Liver (tissue), 9 donors: ENCODE data around the gene NME1. TPM values are rescaled to one million over a fixed set of nuclear protein-coding genes. Genes with fewer than 3 reads are reported as not detected.

ENCODE experiments used
- DNase-seq: peaks from one replicate; pipeline ENCODE4 v3.0.0-alpha.2; 2017; ENCODE audit warnings: low spot score
- H3K27ac ChIP-seq, 2 donors: one replicate each; pipeline ENCODE4 v1.7.0; 2013; ENCODE audit warnings: inconsistent platforms in 2 of 2, low read length in 2 of 2, control low read depth in 1 of 2, low read depth in 1 of 2, mild to moderate bottlenecking in 1 of 2
- H3K27me3 ChIP-seq, 4 donors: one replicate each; pipeline versions ENCODE4 v1.6.1 to v1.7.0; 2013; ENCODE audit warnings: low read length in 3 of 4, inconsistent platforms in 1 of 4, mild to moderate bottlenecking in 1 of 4, moderate library complexity in 1 of 4; ENCODE audit not compliant: control insufficient read depth in 4 of 4, insufficient read depth in 4 of 4
- H3K36me3 ChIP-seq, 4 donors: one replicate each; pipeline versions ENCODE4 v1.6.1 to v1.7.0; 2013; ENCODE audit warnings: low read length in 3 of 4, mild to moderate bottlenecking in 3 of 4, low read depth in 1 of 4, moderate library complexity in 1 of 4; ENCODE audit not compliant: control insufficient read depth in 4 of 4, insufficient read depth in 3 of 4
- H3K4me1 ChIP-seq, 4 donors: one replicate each; pipeline versions ENCODE4 v1.6.1 to v1.7.0; 2013; ENCODE audit warnings: low read length in 3 of 4, mild to moderate bottlenecking in 3 of 4, moderate library complexity in 1 of 4; ENCODE audit not compliant: control insufficient read depth in 4 of 4, insufficient read depth in 4 of 4
- H3K4me3 ChIP-seq, 3 donors: one replicate each; pipeline versions ENCODE4 v1.6.1 to v1.7.0; 2013; ENCODE audit warnings: low read length in 3 of 3, control low read depth in 1 of 3, low read depth in 1 of 3, mild to moderate bottlenecking in 1 of 3
- H3K9ac ChIP-seq, 2 donors: one replicate each; pipeline ENCODE4 v1.7.0; 2013; ENCODE audit warnings: low read length in 2 of 2, mild to moderate bottlenecking in 2 of 2, moderate library complexity in 2 of 2, control low read depth in 1 of 2, low read depth in 1 of 2
- H3K9me3 ChIP-seq, 4 donors: one replicate each; pipeline versions ENCODE4 v1.6.1 to v1.7.0; 2013; ENCODE audit warnings: low read length in 3 of 4; ENCODE audit not compliant: control insufficient read depth in 4 of 4
- GABPA ChIP-seq, 2 donors: IDR thresholded peaks in 1 of 2; conservative IDR thresholded peaks in 1 of 2; 2 replicates each; pipeline ENCODE4 v1.6.1; 2016; ENCODE audit warnings: antibody characterized with exemption in 2 of 2, mild to moderate bottlenecking in 1 of 2, moderate library complexity in 1 of 2
- HNF4A ChIP-seq, 2 donors: conservative IDR thresholded peaks; 2 replicates each; pipeline ENCODE4 v1.6.1; 2016; ENCODE audit warnings: antibody characterized with exemption in 2 of 2, mild to moderate bottlenecking in 2 of 2
- HNF4G ChIP-seq: IDR thresholded peaks from 2 replicates; pipeline ENCODE4 v1.6.1; 2016; ENCODE audit warnings: antibody characterized with exemption
- JUND ChIP-seq, 2 donors: IDR thresholded peaks; 2 replicates each; pipeline ENCODE4 v1.6.1; 2016; ENCODE audit warnings: antibody characterized with exemption in 2 of 2
- NR2F2 ChIP-seq: IDR thresholded peaks from 2 replicates; pipeline ENCODE4 v1.6.1; 2016; ENCODE audit warnings: antibody characterized with exemption
- RAD21 ChIP-seq, 2 donors: IDR thresholded peaks; 2 replicates each; pipeline ENCODE4 v1.6.1; 2016; ENCODE audit warnings: antibody characterized with exemption in 2 of 2, mild to moderate bottlenecking in 2 of 2
- TAF1 ChIP-seq: conservative IDR thresholded peaks from 2 replicates; pipeline ENCODE4 v1.6.1; 2016; ENCODE audit warnings: antibody characterized with exemption, mild to moderate bottlenecking
- WGBS: extraction: QIAGEN DNeasy Blood & Tissue Kit; methylation state at CpG from one replicate; pipeline ENCODE4 v1.1.7; 2013; 5-methylcytosine and 5-hydroxymethylcytosine counted together
- polyA plus RNA-seq, 2 donors: library from polyadenylated mRNA; stranded (reverse) in 1 of 2; unstranded in 1 of 2; fragments of 200-250 nt in 1 of 2; fragments of >200 nt in 1 of 2; fragmentation: Nextera tagmentation in 1 of 2; extraction: Ambion mirVana in 1 of 2; gene quantifications; one replicate each; pipeline versions ENCODE4 v1.2.1 to v1.2.3, GENCODE V29; 2013 to 2015
- total RNA-seq, 2 donors: library from RNA; depleted of rRNA; stranded (reverse); fragments of >200 nt; gene quantifications; one replicate each; pipeline ENCODE4 v1.2.3, GENCODE V29; 2014
- TF ChIP-seq, protein P1 (sequence below): IDR thresholded peaks from 2 replicates; pipeline ENCODE4 v1.6.1; 2016; ENCODE audit warnings: antibody characterized with exemption
- TF ChIP-seq, protein P2 (sequence below): fragments of 150-350 bp; IDR thresholded peaks from 2 replicates; pipeline ENCODE4 v1.5.1; 2017; ENCODE audit warnings: improper control_type of control experiment, low read depth, low read length; ENCODE audit not compliant: missing input control
- TF ChIP-seq, protein P3 (sequence below): IDR thresholded peaks from 2 replicates; pipeline ENCODE4 v1.6.1; 2016; ENCODE audit warnings: antibody characterized with exemption
- TF ChIP-seq, protein P4 (sequence below): IDR thresholded peaks from 2 replicates; pipeline ENCODE4 v1.6.1; 2016; ENCODE audit warnings: antibody characterized with exemption, mild to moderate bottlenecking
- donor health status: healthy.
- donor health status: healthy.
- donor health status: healthy.
- donor health status: healthy.
- donor health status: healthy.

NME1 gene
- total and polyA plus RNA-seq, 4 donors, result 26.7 to 97.3 (median 57.4) TPM

DNA sequence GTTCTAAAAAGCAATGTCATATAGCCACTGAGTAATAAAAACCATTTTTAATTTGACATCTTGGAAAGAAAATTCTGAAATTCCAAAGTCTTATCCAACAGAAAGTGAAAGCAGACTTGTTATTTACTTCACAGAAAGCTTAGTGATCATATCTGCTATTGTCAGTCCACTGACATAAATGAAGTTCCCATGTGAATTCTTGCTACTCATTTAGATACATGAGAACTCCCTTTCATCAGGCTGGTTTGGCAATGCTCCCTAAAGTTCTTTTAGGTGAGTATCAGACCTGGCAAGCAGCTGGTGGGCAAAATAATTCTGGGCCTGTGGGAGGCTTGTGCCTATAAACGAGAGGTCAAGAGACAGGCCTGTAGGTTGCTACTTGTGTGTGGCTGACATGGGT is 36.3 kb downstream of the NME1 start:
- no peaks in the 10 kb centered on the region for H3K9me3 ChIP-seq
- H3K4me3 ChIP-seq, result no peak overlapping the region
- peak overlapping the region; percentile 28 to 32 for H3K27ac ChIP-seq
- 68% methylated on average over 1 of the region's 1 CpG for WGBS
- DNase-seq, result no peak
- H3K36me3 ChIP-seq, result peaks cover 5 to 44% (median 31%) of the 10 kb centered on the region in 4 donors
- TF ChIP-seq, protein P1, sequence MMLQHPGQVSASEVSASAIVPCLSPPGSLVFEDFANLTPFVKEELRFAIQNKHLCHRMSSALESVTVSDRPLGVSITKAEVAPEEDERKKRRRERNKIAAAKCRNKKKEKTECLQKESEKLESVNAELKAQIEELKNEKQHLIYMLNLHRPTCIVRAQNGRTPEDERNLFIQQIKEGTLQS, result no peak
- TF ChIP-seq HNF4G (no peak), GABPA (IDR thresholded peaks at IDR 0.05 in 1 of 2, conservative IDR thresholded peaks at IDR 0.05 in 1 of 2) (no peak), JUND (IDR thresholded peaks at IDR 0.05) (no peak), HNF4A (conservative IDR thresholded peaks at IDR 0.05) (no peak), NR2F2 (no peak), TAF1 (no peak)
- TF ChIP-seq, protein P2, sequence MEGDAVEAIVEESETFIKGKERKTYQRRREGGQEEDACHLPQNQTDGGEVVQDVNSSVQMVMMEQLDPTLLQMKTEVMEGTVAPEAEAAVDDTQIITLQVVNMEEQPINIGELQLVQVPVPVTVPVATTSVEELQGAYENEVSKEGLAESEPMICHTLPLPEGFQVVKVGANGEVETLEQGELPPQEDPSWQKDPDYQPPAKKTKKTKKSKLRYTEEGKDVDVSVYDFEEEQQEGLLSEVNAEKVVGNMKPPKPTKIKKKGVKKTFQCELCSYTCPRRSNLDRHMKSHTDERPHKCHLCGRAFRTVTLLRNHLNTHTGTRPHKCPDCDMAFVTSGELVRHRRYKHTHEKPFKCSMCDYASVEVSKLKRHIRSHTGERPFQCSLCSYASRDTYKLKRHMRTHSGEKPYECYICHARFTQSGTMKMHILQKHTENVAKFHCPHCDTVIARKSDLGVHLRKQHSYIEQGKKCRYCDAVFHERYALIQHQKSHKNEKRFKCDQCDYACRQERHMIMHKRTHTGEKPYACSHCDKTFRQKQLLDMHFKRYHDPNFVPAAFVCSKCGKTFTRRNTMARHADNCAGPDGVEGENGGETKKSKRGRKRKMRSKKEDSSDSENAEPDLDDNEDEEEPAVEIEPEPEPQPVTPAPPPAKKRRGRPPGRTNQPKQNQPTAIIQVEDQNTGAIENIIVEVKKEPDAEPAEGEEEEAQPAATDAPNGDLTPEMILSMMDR, result no peak
- TF ChIP-seq, protein P3, sequence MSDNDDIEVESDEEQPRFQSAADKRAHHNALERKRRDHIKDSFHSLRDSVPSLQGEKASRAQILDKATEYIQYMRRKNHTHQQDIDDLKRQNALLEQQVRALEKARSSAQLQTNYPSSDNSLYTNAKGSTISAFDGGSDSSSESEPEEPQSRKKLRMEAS, result no peak
- H3K27me3 ChIP-seq, result no peaks in the 10 kb centered on the region
- peaks cover 0 to 1% (median 0%) of the 10 kb centered on the region in 4 donors for H3K4me1 ChIP-seq
- H3K9ac ChIP-seq, result no peak overlapping the region

DNA sequence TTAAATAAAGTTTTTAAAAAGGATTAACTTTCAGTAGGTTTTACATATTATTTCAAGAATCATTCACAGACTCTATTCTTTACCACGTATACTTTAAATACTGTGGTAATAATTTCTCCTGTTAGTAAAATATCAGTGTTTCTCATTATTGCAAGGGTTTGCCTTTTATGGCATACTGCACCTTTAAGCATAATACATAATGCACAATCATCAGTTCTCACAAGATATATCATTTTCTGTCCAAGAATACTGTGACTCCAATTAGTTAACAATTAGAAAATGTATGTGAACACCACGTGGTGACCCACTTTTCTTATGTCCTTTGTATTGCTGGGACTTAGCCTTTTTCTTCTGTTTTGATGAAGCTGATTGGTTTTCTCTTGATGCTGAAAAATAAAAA is 38.5 kb downstream of the NME1 start:
- Histone ChIP-seq H3K9ac (no peak overlapping the region), H3K36me3 (peaks cover 8 to 47% (median 34%) of the 10 kb centered on the region in 4 donors)
- WGBS, result 92% methylated on average over 2 of the region's 2 CpGs

More for the DNA sequence above, 38.5 kb downstream of the NME1 start:
- H3K4me1 ChIP-seq, result peaks cover 0 to 1% (median 0%) of the 10 kb centered on the region in 4 donors
- H3K27ac ChIP-seq, result no peak overlapping the region
- TF ChIP-seq, protein P4, sequence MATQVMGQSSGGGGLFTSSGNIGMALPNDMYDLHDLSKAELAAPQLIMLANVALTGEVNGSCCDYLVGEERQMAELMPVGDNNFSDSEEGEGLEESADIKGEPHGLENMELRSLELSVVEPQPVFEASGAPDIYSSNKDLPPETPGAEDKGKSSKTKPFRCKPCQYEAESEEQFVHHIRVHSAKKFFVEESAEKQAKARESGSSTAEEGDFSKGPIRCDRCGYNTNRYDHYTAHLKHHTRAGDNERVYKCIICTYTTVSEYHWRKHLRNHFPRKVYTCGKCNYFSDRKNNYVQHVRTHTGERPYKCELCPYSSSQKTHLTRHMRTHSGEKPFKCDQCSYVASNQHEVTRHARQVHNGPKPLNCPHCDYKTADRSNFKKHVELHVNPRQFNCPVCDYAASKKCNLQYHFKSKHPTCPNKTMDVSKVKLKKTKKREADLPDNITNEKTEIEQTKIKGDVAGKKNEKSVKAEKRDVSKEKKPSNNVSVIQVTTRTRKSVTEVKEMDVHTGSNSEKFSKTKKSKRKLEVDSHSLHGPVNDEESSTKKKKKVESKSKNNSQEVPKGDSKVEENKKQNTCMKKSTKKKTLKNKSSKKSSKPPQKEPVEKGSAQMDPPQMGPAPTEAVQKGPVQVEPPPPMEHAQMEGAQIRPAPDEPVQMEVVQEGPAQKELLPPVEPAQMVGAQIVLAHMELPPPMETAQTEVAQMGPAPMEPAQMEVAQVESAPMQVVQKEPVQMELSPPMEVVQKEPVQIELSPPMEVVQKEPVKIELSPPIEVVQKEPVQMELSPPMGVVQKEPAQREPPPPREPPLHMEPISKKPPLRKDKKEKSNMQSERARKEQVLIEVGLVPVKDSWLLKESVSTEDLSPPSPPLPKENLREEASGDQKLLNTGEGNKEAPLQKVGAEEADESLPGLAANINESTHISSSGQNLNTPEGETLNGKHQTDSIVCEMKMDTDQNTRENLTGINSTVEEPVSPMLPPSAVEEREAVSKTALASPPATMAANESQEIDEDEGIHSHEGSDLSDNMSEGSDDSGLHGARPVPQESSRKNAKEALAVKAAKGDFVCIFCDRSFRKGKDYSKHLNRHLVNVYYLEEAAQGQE, result no peak
- TF ChIP-seq GABPA (IDR thresholded peaks at IDR 0.05 in 1 of 2, conservative IDR thresholded peaks at IDR 0.05 in 1 of 2) (no peak), RAD21 (IDR thresholded peaks at IDR 0.05) (no peak), HNF4A (conservative IDR thresholded peaks at IDR 0.05) (no peak)
- TF ChIP-seq, protein P1, result no peak
- no peak for DNase-seq
- H3K27me3 ChIP-seq, result no peaks in the 10 kb centered on the region
- H3K9me3 ChIP-seq, result no peaks in the 10 kb centered on the region
- no peak overlapping the region for H3K4me3 ChIP-seq
